ENCODE measurements around the gene DENND1B.

Gene DENND1B

DNA sequence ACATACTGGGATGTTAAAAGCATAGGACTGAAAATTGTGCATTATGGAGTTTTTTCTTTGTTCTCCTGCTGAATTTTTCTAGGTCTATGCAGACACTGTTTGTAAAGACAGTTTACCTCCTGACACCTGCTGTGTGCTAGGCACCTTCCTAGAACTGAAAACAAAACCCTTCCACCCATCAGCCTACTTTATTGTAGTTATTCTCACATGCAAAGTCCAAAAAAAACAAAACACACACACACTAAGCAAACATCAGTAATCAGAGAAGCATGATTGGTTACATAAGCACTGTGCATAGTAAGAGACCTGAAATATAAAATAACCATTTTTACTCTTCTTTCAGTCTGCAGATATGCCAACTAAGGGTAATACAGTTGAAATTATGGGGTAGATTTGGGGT lies 312.1 kb downstream of the DENND1B start:
- DNase-seq: no peak

DNA sequence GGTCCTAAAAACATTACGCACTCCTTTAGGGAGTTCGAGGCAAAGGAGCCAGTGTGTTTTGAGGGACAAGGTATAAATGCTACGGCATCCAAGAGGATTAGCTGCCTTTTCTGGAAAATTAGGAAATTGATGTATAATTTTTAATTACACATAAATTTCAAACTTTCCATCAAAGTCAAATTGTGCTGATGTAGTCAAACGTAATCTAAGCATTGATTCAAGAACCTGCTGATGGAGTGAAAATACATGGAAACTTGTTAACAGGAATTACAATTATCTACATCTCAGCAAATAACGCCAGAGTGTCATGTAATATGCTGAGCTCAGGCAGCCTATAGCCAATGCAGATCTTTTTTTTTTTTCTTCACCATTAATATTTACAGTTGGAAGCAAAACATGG lies 312.7 kb downstream of the DENND1B start:
- DNase-seq: no peak
